OCI-LY1 (cell line): ENCODE measurements around the gene TMED8.

ENCODE experiments used
- H2AFZ ChIP-seq: fragments of 200-600 bp; sonication (generic), shearing (Covaris generic); 2 replicates; pipeline ENCODE4 v1.6.0; 2014; ENCODE audit warnings: antibody characterized with exemption, mild to moderate bottlenecking, low read length
- H3F3A ChIP-seq: fragments of 200-600 bp; sonication (generic), shearing (Covaris generic); 2 replicates; pipeline ENCODE4 v1.6.0; 2014; ENCODE audit warnings: mild to moderate bottlenecking, antibody characterized with exemption, low read length, moderate library complexity; ENCODE audit not compliant: insufficient read depth
- H3K27ac ChIP-seq: fragments of 200-600 bp; sonication (generic); 2 replicates; pipeline ENCODE4 v1.5.1; 2014; ENCODE audit warnings: low read length, mixed run types, mild to moderate bottlenecking, low read depth; ENCODE audit not compliant: poor library complexity, severe bottlenecking
- H3K27me3 ChIP-seq: fragments of 200-600 bp; sonication (generic); 2 replicates; pipeline ENCODE4 v1.6.0; 2014; ENCODE audit warnings: antibody characterized with exemption, mild to moderate bottlenecking, low read length, moderate library complexity; ENCODE audit not compliant: insufficient read depth
- H3K36me3 ChIP-seq: fragments of 200-600 bp; sonication (generic); 2 replicates; pipeline ENCODE4 v1.6.1; 2014; ENCODE audit warnings: mild to moderate bottlenecking, antibody characterized with exemption, low read length, moderate library complexity, mixed read lengths; ENCODE audit not compliant: insufficient read depth
- H3K4me1 ChIP-seq: fragments of 200-600 bp; sonication (generic); 2 replicates; pipeline ENCODE4 v1.5.1; 2014; ENCODE audit warnings: mild to moderate bottlenecking, low read length, moderate library complexity; ENCODE audit not compliant: insufficient read depth, severe bottlenecking
- H3K4me2 ChIP-seq: fragments of 200-600 bp; sonication (generic), shearing (Covaris generic); 2 replicates; pipeline ENCODE4 v1.6.1; 2014; ENCODE audit warnings: low read length
- H3K4me3 ChIP-seq: fragments of 200-600 bp; sonication (generic); 2 replicates; pipeline ENCODE4 v1.5.1; 2014; ENCODE audit warnings: low read length, low read depth, mild to moderate bottlenecking, mixed read lengths; ENCODE audit not compliant: poor library complexity, severe bottlenecking
- H3K79me2 ChIP-seq: fragments of 200-600 bp; shearing (Covaris generic); 2 replicates; pipeline ENCODE4 v1.6.1; 2016; ENCODE audit warnings: mixed run types, low read length, mixed read lengths; ENCODE audit not compliant: insufficient read depth
- H3K9ac ChIP-seq: fragments of 200-600 bp; sonication (generic), shearing (Covaris generic); 2 replicates; pipeline ENCODE4 v1.6.1; 2014; ENCODE audit warnings: mild to moderate bottlenecking, low read length, mixed read lengths
- H3K9me2 ChIP-seq: fragments of 200-600 bp; sonication (generic), shearing (Covaris generic); 2 replicates; pipeline ENCODE4 v1.6.1; 2014; ENCODE audit warnings: low read depth, mild to moderate bottlenecking, low read length, mixed read lengths
- H3K9me3 ChIP-seq: fragments of 200-600 bp; shearing (Covaris generic); 2 replicates; pipeline ENCODE4 v1.6.1; 2014; ENCODE audit warnings: low read length, mixed read lengths
- H4K20me1 ChIP-seq: fragments of 200-600 bp; sonication (generic), shearing (Covaris generic); 2 replicates; pipeline ENCODE4 v1.6.0; 2016; ENCODE audit warnings: mild to moderate bottlenecking, low read length; ENCODE audit not compliant: insufficient read depth
- EZH2 ChIP-seq: fragments of 200-600 bp; sonication (generic), shearing (Covaris generic); IDR thresholded peaks from 2 replicates; pipeline ENCODE4 v1.8.0; 2017; ENCODE audit warnings: borderline replicate concordance, mixed run types, mild to moderate bottlenecking, antibody characterized with exemption, low read length, moderate library complexity, mixed read lengths
- TF ChIP-seq, protein P1 (sequence below): fragments of 200-600 bp; sonication (generic), shearing (Covaris generic); IDR thresholded peaks from 2 replicates; pipeline ENCODE4 v1.5.1; 2017; ENCODE audit warnings: mild to moderate bottlenecking, antibody characterized with exemption, low read length, moderate library complexity, mixed read lengths

TMED8 gene

DNA sequence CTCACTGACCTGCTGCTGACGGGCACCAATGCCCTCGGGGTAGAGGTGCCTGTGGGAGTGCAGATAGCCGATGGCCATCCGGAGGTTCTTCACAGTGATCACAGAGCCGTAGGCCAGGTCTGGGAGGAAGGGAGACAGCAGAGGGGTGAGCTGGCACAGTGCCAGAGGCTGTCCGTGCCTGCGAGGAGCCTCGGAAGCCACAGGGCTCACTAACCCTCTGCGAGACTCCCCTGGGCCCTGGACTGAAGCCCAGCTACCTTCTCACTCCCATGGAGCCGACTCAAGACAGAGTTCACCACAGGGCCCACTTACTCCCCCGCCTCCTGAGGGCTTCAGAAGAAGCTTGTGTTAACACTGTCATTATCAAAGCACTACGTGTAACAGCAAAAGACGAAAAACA is 80.7 kb downstream of the TMED8 start:
- TF ChIP-seq, protein P1, sequence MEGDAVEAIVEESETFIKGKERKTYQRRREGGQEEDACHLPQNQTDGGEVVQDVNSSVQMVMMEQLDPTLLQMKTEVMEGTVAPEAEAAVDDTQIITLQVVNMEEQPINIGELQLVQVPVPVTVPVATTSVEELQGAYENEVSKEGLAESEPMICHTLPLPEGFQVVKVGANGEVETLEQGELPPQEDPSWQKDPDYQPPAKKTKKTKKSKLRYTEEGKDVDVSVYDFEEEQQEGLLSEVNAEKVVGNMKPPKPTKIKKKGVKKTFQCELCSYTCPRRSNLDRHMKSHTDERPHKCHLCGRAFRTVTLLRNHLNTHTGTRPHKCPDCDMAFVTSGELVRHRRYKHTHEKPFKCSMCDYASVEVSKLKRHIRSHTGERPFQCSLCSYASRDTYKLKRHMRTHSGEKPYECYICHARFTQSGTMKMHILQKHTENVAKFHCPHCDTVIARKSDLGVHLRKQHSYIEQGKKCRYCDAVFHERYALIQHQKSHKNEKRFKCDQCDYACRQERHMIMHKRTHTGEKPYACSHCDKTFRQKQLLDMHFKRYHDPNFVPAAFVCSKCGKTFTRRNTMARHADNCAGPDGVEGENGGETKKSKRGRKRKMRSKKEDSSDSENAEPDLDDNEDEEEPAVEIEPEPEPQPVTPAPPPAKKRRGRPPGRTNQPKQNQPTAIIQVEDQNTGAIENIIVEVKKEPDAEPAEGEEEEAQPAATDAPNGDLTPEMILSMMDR = no peak
- no peak for TF ChIP-seq EZH2
- H3K79me2 ChIP-seq = no peaks in the 10 kb centered on the region
- H3F3A ChIP-seq = no peaks in the 10 kb centered on the region
- no peaks in the 10 kb centered on the region for H3K27me3 ChIP-seq
- no peak overlapping the region for H3K9ac ChIP-seq
- no peak overlapping the region for H3K27ac ChIP-seq
- H3K4me3 ChIP-seq = no peak overlapping the region
- H3K9me2 ChIP-seq = no peaks in the 10 kb centered on the region
- no peaks in the 10 kb centered on the region for H3K4me1 ChIP-seq
- peaks cover 6% of the 10 kb centered on the region; the same call in 1 of the 2 replicates for H3K36me3 ChIP-seq
- no peak overlapping the region for H2AFZ ChIP-seq
- H4K20me1 ChIP-seq = no peaks in the 10 kb centered on the region
- no peak overlapping the region for H3K4me2 ChIP-seq
- H3K9me3 ChIP-seq = no peaks in the 10 kb centered on the region

DNA sequence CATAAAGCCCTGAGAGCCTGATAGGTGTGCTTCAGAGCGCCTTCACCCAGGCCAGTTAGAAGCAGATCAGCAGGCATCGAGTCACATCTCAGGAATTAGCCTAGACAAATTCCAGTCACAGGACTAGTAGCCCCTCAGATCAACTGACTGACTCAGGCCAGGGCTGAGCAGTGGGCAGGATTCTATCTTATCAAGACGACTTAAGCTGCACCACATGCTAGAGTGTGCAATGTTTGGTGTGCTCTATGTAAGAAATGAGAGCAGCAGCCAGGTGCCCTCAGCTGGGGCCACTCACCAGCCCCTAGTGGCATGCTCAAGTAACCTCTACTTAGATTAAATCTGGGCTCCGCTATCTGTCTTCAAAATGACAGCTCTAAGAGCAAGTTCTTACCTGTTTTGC is 86.2 kb downstream of the TMED8 start:
- H3K36me3 ChIP-seq = peaks cover 12% of the 10 kb centered on the region; the same call in 1 of the 2 replicates
- no peak overlapping the region for H3K4me3 ChIP-seq
- H3K4me2 ChIP-seq = no peak overlapping the region
- H3K79me2 ChIP-seq = no peaks in the 10 kb centered on the region
- no peak overlapping the region for H3K9ac ChIP-seq
- H2AFZ ChIP-seq = no peak overlapping the region
- H3K27ac ChIP-seq = no peak overlapping the region
- H3K27me3 ChIP-seq = no peaks in the 10 kb centered on the region
- no peaks in the 10 kb centered on the region for H3K9me3 ChIP-seq
- no peaks in the 10 kb centered on the region for H3K4me1 ChIP-seq
- no peak for TF ChIP-seq EZH2
- TF ChIP-seq, protein P1 = peak; percentile 30; the same call in 1 of the 2 replicates
- H3F3A ChIP-seq = no peaks in the 10 kb centered on the region
- no peaks in the 10 kb centered on the region for H4K20me1 ChIP-seq
- no peaks in the 10 kb centered on the region for H3K9me2 ChIP-seq

DNA sequence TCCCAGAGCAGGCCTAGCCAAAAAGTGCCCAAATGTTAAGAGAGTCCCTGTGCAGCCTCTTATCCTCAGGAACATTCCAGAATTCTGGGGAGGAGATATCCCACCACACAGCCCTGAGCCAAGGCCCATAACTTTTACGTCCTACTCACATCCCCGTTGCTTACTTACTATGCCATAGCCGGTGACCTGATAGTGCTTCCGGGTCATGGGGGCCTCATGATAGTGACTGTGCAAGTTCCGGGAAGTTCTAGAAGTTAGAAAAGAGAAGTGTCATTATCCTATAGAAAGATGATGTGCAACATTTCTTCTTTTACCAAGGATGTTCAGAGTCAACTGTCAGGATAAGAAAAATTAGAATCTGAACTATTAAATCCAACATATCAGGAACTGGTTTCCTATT is 90.3 kb downstream of the TMED8 start:
- no peak overlapping the region for H3K9ac ChIP-seq
- no peaks in the 10 kb centered on the region for H3K9me3 ChIP-seq
- H3F3A ChIP-seq = no peaks in the 10 kb centered on the region
- no peaks in the 10 kb centered on the region for H3K79me2 ChIP-seq
- no peak overlapping the region for H3K4me3 ChIP-seq
- no peaks in the 10 kb centered on the region for H3K4me1 ChIP-seq
- H3K27me3 ChIP-seq = no peaks in the 10 kb centered on the region
- H2AFZ ChIP-seq = no peak overlapping the region
- H3K36me3 ChIP-seq = peaks cover 8% of the 10 kb centered on the region; the same call in 1 of the 2 replicates
- H3K27ac ChIP-seq = no peak overlapping the region
- no peaks in the 10 kb centered on the region for H3K9me2 ChIP-seq
- no peak overlapping the region for H3K4me2 ChIP-seq
- no peaks in the 10 kb centered on the region for H4K20me1 ChIP-seq
- no peak for TF ChIP-seq EZH2
- TF ChIP-seq, protein P1 = no peak
